Neuron (in vitro differentiated cells): ENCODE measurements around the gene MAGI1.

Experiments
- H2AFZ ChIP-seq: one replicate; pipeline ENCODE4 v1.6.1; 2013; ENCODE audit warnings: low read depth, mild to moderate bottlenecking, inconsistent platforms, low read length, moderate library complexity
- H3K27me3 ChIP-seq: one replicate; pipeline ENCODE4 v1.6.1; 2013; ENCODE audit warnings: low read length; ENCODE audit not compliant: insufficient read depth
- H3K36me3 ChIP-seq: one replicate; pipeline ENCODE4 v1.6.1; 2013; ENCODE audit warnings: low read length; ENCODE audit not compliant: insufficient read depth
- H3K4me1 ChIP-seq: one replicate; pipeline ENCODE4 v1.6.1; 2013; ENCODE audit warnings: low read length; ENCODE audit not compliant: insufficient read depth
- H3K4me3 ChIP-seq: 2 replicates; pipeline ENCODE4 v1.5.1; 2013; ENCODE audit warnings: mild to moderate bottlenecking, low read length, moderate library complexity
- H3K9me3 ChIP-seq: one replicate; pipeline ENCODE4 v1.6.1; 2013; ENCODE audit warnings: low read length

The MAGI1 gene

GRCh38 chr3:65952842-65953241, 85.9 kb downstream of the MAGI1 start:
- H3K4me3 ChIP-seq, result no peak overlapping the region
- H3K4me1 ChIP-seq, result peaks cover 6% of the 10 kb centered on the region
- H2AFZ ChIP-seq, result no peak overlapping the region
- H3K9me3 ChIP-seq, result no peaks in the 10 kb centered on the region
- H3K36me3 ChIP-seq, result no peaks in the 10 kb centered on the region
- H3K27me3 ChIP-seq, result no peaks in the 10 kb centered on the region

GRCh38 chr3:65951836-65952505, 86.7 kb downstream of the MAGI1 start:
- no peaks in the 10 kb centered on the region for H3K27me3 ChIP-seq
- H2AFZ ChIP-seq, result no peak overlapping the region
- H3K4me1 ChIP-seq, result peaks cover 6% of the 10 kb centered on the region
- no peak overlapping the region for H3K4me3 ChIP-seq
- H3K36me3 ChIP-seq, result no peaks in the 10 kb centered on the region
- no peaks in the 10 kb centered on the region for H3K9me3 ChIP-seq

GRCh38 chr3:65950340-65951326, 88.1 kb downstream of the MAGI1 start:
- Histone ChIP-seq H2AFZ (no peak overlapping the region), H3K36me3 (no peaks in the 10 kb centered on the region), H3K4me1 (peaks cover 10% of the 10 kb centered on the region), H3K4me3 (no peak overlapping the region), H3K9me3 (no peaks in the 10 kb centered on the region), H3K27me3 (no peaks in the 10 kb centered on the region)

- H3K4me3 ChIP-seq, result no peak overlapping the region
- H3K27me3 ChIP-seq, result no peaks in the 10 kb centered on the region
- no peaks in the 10 kb centered on the region for H3K36me3 ChIP-seq
- H3K4me1 ChIP-seq, result peaks cover 10% of the 10 kb centered on the region
- no peak overlapping the region for H2AFZ ChIP-seq
- H3K9me3 ChIP-seq, result no peaks in the 10 kb centered on the region
These were observed 89.7 kb downstream of the MAGI1 start for GRCh38 chr3:65948841-65949573.

GRCh38 chr3:65946438-65946837, 92.3 kb downstream of the MAGI1 start:
- Histone ChIP-seq H2AFZ (no peak overlapping the region), H3K9me3 (no peaks in the 10 kb centered on the region), H3K4me3 (no peak overlapping the region), H3K27me3 (no peaks in the 10 kb centered on the region), H3K4me1 (peaks cover 10% of the 10 kb centered on the region), H3K36me3 (no peaks in the 10 kb centered on the region)

- H3K4me3 ChIP-seq, result no peak overlapping the region
- no peaks in the 10 kb centered on the region for H3K9me3 ChIP-seq
- H3K27me3 ChIP-seq, result no peaks in the 10 kb centered on the region
- H2AFZ ChIP-seq, result no peak overlapping the region
- no peaks in the 10 kb centered on the region for H3K36me3 ChIP-seq
- H3K4me1 ChIP-seq, result peaks cover 10% of the 10 kb centered on the region
These were observed 92.8 kb downstream of the MAGI1 start for GRCh38 chr3:65945953-65946352.

GRCh38 chr3:65945480-65945879, 93.2 kb downstream of the MAGI1 start:
- H3K36me3 ChIP-seq, result no peaks in the 10 kb centered on the region
- H2AFZ ChIP-seq, result no peak overlapping the region
- no peaks in the 10 kb centered on the region for H3K27me3 ChIP-seq

GRCh38 chr3:65944252-65944651, 94.5 kb downstream of the MAGI1 start:
- Histone ChIP-seq H3K9me3 (no peaks in the 10 kb centered on the region), H3K4me1 (peaks cover 10% of the 10 kb centered on the region), H3K4me3 (no peak overlapping the region), H2AFZ (no peak overlapping the region), H3K36me3 (no peaks in the 10 kb centered on the region), H3K27me3 (no peaks in the 10 kb centered on the region)

More at GRCh38 chr3:65945480-65945879, 93.2 kb downstream of the MAGI1 start:
- Histone ChIP-seq H3K9me3 (no peaks in the 10 kb centered on the region), H3K4me1 (peaks cover 10% of the 10 kb centered on the region), H3K4me3 (no peak overlapping the region)

- Histone ChIP-seq H3K36me3 (no peaks in the 10 kb centered on the region), H3K9me3 (no peaks in the 10 kb centered on the region), H3K4me3 (no peak overlapping the region), H2AFZ (no peak overlapping the region), H3K4me1 (peaks cover 7% of the 10 kb centered on the region), H3K27me3 (no peaks in the 10 kb centered on the region)
These were observed 98.9 kb downstream of the MAGI1 start for GRCh38 chr3:65939801-65940246.

- Histone ChIP-seq H2AFZ (no peak overlapping the region), H3K9me3 (no peaks in the 10 kb centered on the region)
These were observed 99.5 kb downstream of the MAGI1 start for GRCh38 chr3:65939184-65939583.

GRCh38 chr3:65938676-65939075, 100.0 kb downstream of the MAGI1 start:
- Histone ChIP-seq H3K9me3 (no peaks in the 10 kb centered on the region), H2AFZ (no peak overlapping the region), H3K4me3 (no peak overlapping the region), H3K36me3 (no peaks in the 10 kb centered on the region), H3K4me1 (peaks cover 7% of the 10 kb centered on the region), H3K27me3 (no peaks in the 10 kb centered on the region)

More at GRCh38 chr3:65939184-65939583, 99.5 kb downstream of the MAGI1 start:
- Histone ChIP-seq H3K4me1 (peaks cover 7% of the 10 kb centered on the region), H3K27me3 (no peaks in the 10 kb centered on the region), H3K4me3 (no peak overlapping the region), H3K36me3 (no peaks in the 10 kb centered on the region)

GRCh38 chr3:65938147-65938546, 100.6 kb downstream of the MAGI1 start:
- Histone ChIP-seq H3K4me1 (peaks cover 7% of the 10 kb centered on the region), H3K27me3 (no peaks in the 10 kb centered on the region)

More at GRCh38 chr3:65938147-65938546, 100.6 kb downstream of the MAGI1 start:
- Histone ChIP-seq H3K4me3 (no peak overlapping the region), H3K36me3 (no peaks in the 10 kb centered on the region), H3K9me3 (peaks cover 3% of the 10 kb centered on the region), H2AFZ (no peak overlapping the region)
